Activated T-helper 1 cell treated with anti-CD3 and anti-CD28 coated beads, Interleukin-12 subunit alpha, Interleukin-12 subunit beta, Interleukin-2, Interleukin-4 antibody, amounts not matched to agents 30 ng/mL and 10 ng/mL and 1 ng/mL, durations not matched to agents 14 hours and 24 hours and 36 hours (primary cell): Measurements from ENCODE around the gene ATP5MC3. TPM values are rescaled to one million over a fixed set of nuclear protein-coding genes. Genes with fewer than 3 reads are reported as not detected.

Experiments used
- DNase-seq: peaks from one replicate; pipeline ENCODE4 v3.0.0; 2021; ENCODE audit warnings: low spot score
- H3K27ac Mint-ChIP-seq: one replicate; pipeline ENCODE4 v1.8.0; 2021; ENCODE audit warnings: mild to moderate bottlenecking, mixed read lengths
- H3K27me3 Mint-ChIP-seq: one replicate; pipeline ENCODE4 v1.8.0; 2022; ENCODE audit warnings: mild to moderate bottlenecking, moderate library complexity, mixed read lengths; ENCODE audit not compliant: insufficient read depth
- H3K36me3 Mint-ChIP-seq: one replicate; pipeline ENCODE4 v1.8.0; 2021; ENCODE audit warnings: low read depth, mixed read lengths
- H3K4me1 Mint-ChIP-seq: one replicate; pipeline ENCODE4 v1.8.0; 2021; ENCODE audit warnings: low read depth, mixed read lengths
- H3K4me3 Mint-ChIP-seq: one replicate; pipeline ENCODE4 v1.8.0; 2021; ENCODE audit warnings: mild to moderate bottlenecking, moderate library complexity, mixed read lengths
- H3K9me3 Mint-ChIP-seq: one replicate; pipeline ENCODE4 v1.8.0; 2021; ENCODE audit warnings: mixed read lengths
- intact Hi-C: fragments of 100-400 bp; cut with micrococcal nuclease; formaldehyde crosslinking; loops from one replicate; pipeline ENCODE4 v1.15.1; 2024
- total RNA-seq: library from RNA; stranded (reverse); gene quantifications from 2 replicates; pipeline ENCODE4 v1.2.3, GENCODE V29; 2022

ATP5MC3 gene
- total RNA-seq, 1 donor from 2014 or later = 365 TPM

- Mint-ChIP-seq H3K36me3 (peaks cover 19% of the 10 kb centered on the region), H3K4me3 (no peak overlapping the region), H3K27ac (no peak overlapping the region), H3K27me3 (no peaks in the 10 kb centered on the region), H3K4me1 (peaks cover 40% of the 10 kb centered on the region), H3K9me3 (no peaks in the 10 kb centered on the region)
- intact Hi-C loops = loop anchor here (2.0 kb wide), 1 partner anchor 19 kb away; no protein-coding TSS in a partner anchor
- no peak for DNase-seq
These were observed 45.6 kb downstream of the ATP5MC3 start for GRCh38 chr2:175135862-175136261.

- no peak for DNase-seq
- H3K27ac Mint-ChIP-seq = no peak overlapping the region
These were observed 46.3 kb downstream of the ATP5MC3 start for GRCh38 chr2:175135177-175135576.

GRCh38 chr2:175131252-175131651 is 50.3 kb downstream of the ATP5MC3 start:
- Mint-ChIP-seq H3K4me1 (peaks cover 12% of the 10 kb centered on the region), H3K36me3 (peaks cover 28% of the 10 kb centered on the region), H3K27ac (no peak overlapping the region), H3K9me3 (no peaks in the 10 kb centered on the region), H3K4me3 (no peak overlapping the region), H3K27me3 (no peaks in the 10 kb centered on the region)
- DNase-seq = no peak
- intact Hi-C loops = no loop called here

More at GRCh38 chr2:175135177-175135576, 46.3 kb downstream of the ATP5MC3 start:
- no peak overlapping the region for H3K4me3 Mint-ChIP-seq
- peaks cover 19% of the 10 kb centered on the region for H3K36me3 Mint-ChIP-seq
- intact Hi-C loops = no loop called here
- H3K27me3 Mint-ChIP-seq = no peaks in the 10 kb centered on the region
- H3K9me3 Mint-ChIP-seq = no peaks in the 10 kb centered on the region
- H3K4me1 Mint-ChIP-seq = peaks cover 38% of the 10 kb centered on the region

GRCh38 chr2:175126661-175127060 is 54.8 kb downstream of the ATP5MC3 start:
- H3K9me3 Mint-ChIP-seq = no peaks in the 10 kb centered on the region
- intact Hi-C loops = no loop called here
- H3K27me3 Mint-ChIP-seq = no peaks in the 10 kb centered on the region
- H3K4me1 Mint-ChIP-seq = peaks cover 5% of the 10 kb centered on the region
- DNase-seq = no peak
- peaks cover 24% of the 10 kb centered on the region for H3K36me3 Mint-ChIP-seq
- H3K4me3 Mint-ChIP-seq = no peak overlapping the region
- H3K27ac Mint-ChIP-seq = no peak overlapping the region

Other genes starting within 250 kb of the ATP5MC3 start
- 3.4 and 4.8 TPM in 2 replicates for gene CHN1, start 176.3 kb downstream of the ATP5MC3 start, total RNA-seq
- gene ATF2, start 13.5 kb downstream of the ATP5MC3 start, total RNA-seq = 57.0 and 59.7 TPM in 2 replicates